CD4-positive, alpha-beta T cell (primary cell): ENCODE measurements around the gene ENKD1. TPM values are rescaled to one million over a fixed set of nuclear protein-coding genes. Genes with fewer than 3 reads are reported as not detected.

Experiments
- ATAC-seq: fragments of 200-7000 bp; cut with Tn5 transposase; one replicate; pipeline ENCODE4 v1.10.0; 2022; ENCODE audit warnings: mild to moderate bottlenecking; ENCODE audit not compliant: poor library complexity
- CTCF ChIA-PET: fragments of 350-600 bp; sonication (Branson Sonifier 250); formaldehyde crosslinking; loops from one replicate; lab custom pipeline; 2021; ENCODE audit warnings: antibody characterized with exemption, inconsistent platforms; lab: Charles Lee
- POLR2A ChIA-PET: fragments of 350-600 bp; sonication (Branson Sonifier 250); formaldehyde crosslinking; loops from one replicate; lab custom pipeline; 2021; ENCODE audit warnings: antibody characterized with exemption, inconsistent platforms; lab: Charles Lee
- DNase-seq, 14 experiments: peaks; one replicate each; pipeline ENCODE4 v3.0.0-alpha.2; 2013 to 2020; ENCODE audit warnings: mixed read lengths in 2 of 14
- H3K27ac ChIP-seq, 2 donors: one replicate each; pipeline versions ENCODE4 v1.5.1 to v1.7.0; 2013; ENCODE audit warnings: low read length in 2 of 2, low read depth in 1 of 2, mild to moderate bottlenecking in 1 of 2
- H3K27me3 ChIP-seq, 2 experiments: 1 replicate in 1 of 2; 2 replicates in 1 of 2; pipeline versions ENCODE4 v1.6.1 to v1.7.0; 2013; ENCODE audit warnings: low read length in 2 of 2, control low read depth in 1 of 2, mild to moderate bottlenecking in 1 of 2, moderate library complexity in 1 of 2; ENCODE audit not compliant: insufficient read depth in 2 of 2, control insufficient read depth in 1 of 2
- H3K36me3 ChIP-seq: one replicate; pipeline ENCODE4 v1.6.1; 2013; ENCODE audit warnings: low read length, control low read depth; ENCODE audit not compliant: insufficient read depth
- H3K4me1 ChIP-seq: one replicate; pipeline ENCODE4 v1.6.1; 2013; ENCODE audit warnings: low read length, control low read depth; ENCODE audit not compliant: insufficient read depth
- H3K4me3 ChIP-seq: one replicate; pipeline ENCODE4 v1.5.1; 2013; ENCODE audit warnings: mild to moderate bottlenecking, low read length, moderate library complexity
- H3K9me3 ChIP-seq, 2 experiments: 1 replicate in 1 of 2; 2 replicates in 1 of 2; pipeline versions ENCODE4 v1.6.1 to v1.7.0; 2013; ENCODE audit warnings: low read length in 2 of 2, mild to moderate bottlenecking in 2 of 2, control low read depth in 1 of 2, moderate library complexity in 1 of 2; ENCODE audit not compliant: control insufficient read depth in 1 of 2, insufficient read depth in 1 of 2
- H3K27ac Mint-ChIP-seq: one replicate; pipeline ENCODE4 v1.8.0; 2020; ENCODE audit warnings: mixed read lengths
- H3K27me3 Mint-ChIP-seq: one replicate; pipeline ENCODE4 v1.8.0; 2021; ENCODE audit warnings: mixed read lengths
- H3K36me3 Mint-ChIP-seq: one replicate; pipeline ENCODE4 v1.8.0; 2021; ENCODE audit warnings: low read depth, mixed read lengths
- H3K4me1 Mint-ChIP-seq: one replicate; pipeline ENCODE4 v1.8.0; 2021; ENCODE audit warnings: low read depth, mixed read lengths
- H3K4me3 Mint-ChIP-seq: one replicate; pipeline ENCODE4 v1.8.0; 2020; ENCODE audit warnings: mild to moderate bottlenecking, mixed read lengths
- H3K9me3 Mint-ChIP-seq: one replicate; pipeline ENCODE4 v1.8.0; 2020; ENCODE audit warnings: mixed read lengths
- intact Hi-C, 2 experiments: fragments of 100-400 bp; cut with DNase I in 1 of 2; cut with micrococcal nuclease in 1 of 2; formaldehyde crosslinking; loops; one replicate each; pipeline versions ENCODE4 v1.15.1 to v1.9.0; 2023 to 2025; cut with DNase I, micrococcal nuclease
- total RNA-seq, 174 experiments: library from RNA in 2 of 174; stranded (reverse) in 2 of 174; gene quantifications; one replicate each; pipeline ENCODE4 v1.2.3 and lab custom pipeline; 2021 to 2026
- TF ChIP-seq, protein P1 (sequence below): fragments of 200-600 bp; IDR thresholded peaks from one replicate; pipeline ENCODE4 v1.8.0; 2022; ENCODE audit warnings: antibody characterized with exemption, mild to moderate bottlenecking

The ENKD1 gene
- total RNA-seq, 2 experiments from 2014 or later = 2.0 to 3.5 TPM

DNA sequence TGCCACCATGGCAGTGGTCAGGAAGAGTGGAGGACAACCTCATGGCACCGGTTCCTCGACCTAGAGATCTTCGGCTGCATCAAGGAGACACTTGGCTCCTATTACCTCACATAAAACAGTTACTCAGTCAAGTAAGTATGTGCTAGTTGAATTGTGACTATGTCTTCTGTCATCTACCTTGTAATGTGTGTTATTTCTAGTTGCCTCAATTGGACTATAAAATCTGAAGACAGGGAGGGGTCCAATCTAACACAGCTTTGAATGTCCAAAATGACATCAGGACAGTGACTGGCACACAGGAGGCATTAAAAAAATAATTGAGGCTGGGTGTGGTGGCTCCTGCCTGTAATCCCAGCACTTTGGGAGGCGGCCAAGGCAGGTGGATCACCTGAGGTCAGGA lies 17.2 kb upstream of the ENKD1 start:
- H3K27ac ChIP-seq = no peak overlapping the region
- no peaks in the 10 kb centered on the region for H3K9me3 Mint-ChIP-seq
- H3K27ac Mint-ChIP-seq = peak overlapping the region; percentile 11
- DNase-seq = no peak
- H3K27me3 ChIP-seq = no peaks in the 10 kb centered on the region
- ATAC-seq = no peak
- peaks cover 17% of the 10 kb centered on the region for H3K4me1 ChIP-seq
- peaks cover 21% of the 10 kb centered on the region for H3K4me1 Mint-ChIP-seq
- peaks cover 22% of the 10 kb centered on the region for H3K36me3 Mint-ChIP-seq
- TF ChIP-seq, protein P1, sequence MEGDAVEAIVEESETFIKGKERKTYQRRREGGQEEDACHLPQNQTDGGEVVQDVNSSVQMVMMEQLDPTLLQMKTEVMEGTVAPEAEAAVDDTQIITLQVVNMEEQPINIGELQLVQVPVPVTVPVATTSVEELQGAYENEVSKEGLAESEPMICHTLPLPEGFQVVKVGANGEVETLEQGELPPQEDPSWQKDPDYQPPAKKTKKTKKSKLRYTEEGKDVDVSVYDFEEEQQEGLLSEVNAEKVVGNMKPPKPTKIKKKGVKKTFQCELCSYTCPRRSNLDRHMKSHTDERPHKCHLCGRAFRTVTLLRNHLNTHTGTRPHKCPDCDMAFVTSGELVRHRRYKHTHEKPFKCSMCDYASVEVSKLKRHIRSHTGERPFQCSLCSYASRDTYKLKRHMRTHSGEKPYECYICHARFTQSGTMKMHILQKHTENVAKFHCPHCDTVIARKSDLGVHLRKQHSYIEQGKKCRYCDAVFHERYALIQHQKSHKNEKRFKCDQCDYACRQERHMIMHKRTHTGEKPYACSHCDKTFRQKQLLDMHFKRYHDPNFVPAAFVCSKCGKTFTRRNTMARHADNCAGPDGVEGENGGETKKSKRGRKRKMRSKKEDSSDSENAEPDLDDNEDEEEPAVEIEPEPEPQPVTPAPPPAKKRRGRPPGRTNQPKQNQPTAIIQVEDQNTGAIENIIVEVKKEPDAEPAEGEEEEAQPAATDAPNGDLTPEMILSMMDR = no peak
- POLR2A ChIA-PET = no interaction called here
- H3K9me3 ChIP-seq = no peaks in the 10 kb centered on the region
- H3K4me3 ChIP-seq = no peak overlapping the region
- CTCF ChIA-PET = no interaction called here
- intact Hi-C loops = no loop called here
- H3K36me3 ChIP-seq = peaks cover 25% of the 10 kb centered on the region
- H3K27me3 Mint-ChIP-seq = no peaks in the 10 kb centered on the region
- H3K4me3 Mint-ChIP-seq = no peak overlapping the region

DNA sequence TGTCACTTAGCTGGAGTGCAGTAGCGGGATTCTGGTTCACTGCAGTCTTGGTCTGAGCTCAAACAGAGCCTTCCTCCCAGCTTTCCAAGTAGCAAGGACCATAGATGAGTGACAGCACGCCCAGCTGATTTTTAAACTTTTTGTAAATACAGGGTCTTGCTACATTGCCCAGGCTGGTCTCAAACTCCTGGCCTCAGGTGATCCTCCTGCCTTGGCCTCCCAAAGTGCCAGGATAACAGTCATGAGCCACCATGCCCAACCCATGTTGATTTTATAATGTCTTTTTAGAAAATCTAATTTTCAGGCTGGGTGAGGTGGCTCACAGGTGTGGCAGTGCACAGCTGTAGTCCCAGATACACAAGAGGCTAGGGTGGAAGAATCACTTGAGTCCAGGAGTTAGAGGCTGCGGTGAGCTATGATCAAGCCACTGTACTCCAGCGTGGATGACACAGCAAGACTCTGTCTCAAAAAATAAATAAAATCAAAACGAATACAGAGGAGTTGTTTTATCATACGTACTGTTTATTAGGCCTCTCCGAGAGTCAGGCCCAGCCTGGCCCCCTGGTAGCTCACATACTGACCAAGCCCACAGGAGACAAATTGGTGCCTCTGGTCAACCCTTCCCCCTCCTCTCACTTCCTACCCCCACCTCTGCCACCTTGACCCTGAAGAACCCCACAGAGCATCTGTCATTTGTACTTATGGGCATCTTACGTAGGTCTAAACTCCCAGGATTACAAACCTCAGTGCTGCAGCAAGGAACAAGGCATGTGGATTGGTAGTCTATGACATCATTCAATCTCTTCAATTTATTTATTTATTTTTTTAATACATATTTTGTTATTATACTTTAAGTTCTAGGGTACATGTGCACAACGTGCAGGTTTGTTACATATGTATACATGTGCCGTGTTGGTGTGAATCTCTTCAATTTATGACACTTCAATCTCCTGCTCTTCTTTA lies 13.7 kb upstream of the ENKD1 start:
- Histone ChIP-seq H3K27ac (no peak overlapping the region), H3K4me1 (peaks cover 8% of the 10 kb centered on the region), H3K9me3 (no peaks in the 10 kb centered on the region), H3K4me3 (no peak overlapping the region), H3K27me3 (no peaks in the 10 kb centered on the region), H3K36me3 (peaks cover 18% of the 10 kb centered on the region)
- TF ChIP-seq, protein P1 = no peak
- no peak overlapping the region for H3K27ac Mint-ChIP-seq
- intact Hi-C loops = no loop called here
- H3K4me1 Mint-ChIP-seq = peaks cover 10% of the 10 kb centered on the region
- ChIA-PET POLR2A (no interaction called here), CTCF (no interaction called here)
- peaks cover 15% of the 10 kb centered on the region for H3K36me3 Mint-ChIP-seq
- no peak overlapping the region for H3K4me3 Mint-ChIP-seq
- H3K27me3 Mint-ChIP-seq = no peaks in the 10 kb centered on the region
- DNase-seq = no peak
- no peaks in the 10 kb centered on the region for H3K9me3 Mint-ChIP-seq
- ATAC-seq = no peak

DNA sequence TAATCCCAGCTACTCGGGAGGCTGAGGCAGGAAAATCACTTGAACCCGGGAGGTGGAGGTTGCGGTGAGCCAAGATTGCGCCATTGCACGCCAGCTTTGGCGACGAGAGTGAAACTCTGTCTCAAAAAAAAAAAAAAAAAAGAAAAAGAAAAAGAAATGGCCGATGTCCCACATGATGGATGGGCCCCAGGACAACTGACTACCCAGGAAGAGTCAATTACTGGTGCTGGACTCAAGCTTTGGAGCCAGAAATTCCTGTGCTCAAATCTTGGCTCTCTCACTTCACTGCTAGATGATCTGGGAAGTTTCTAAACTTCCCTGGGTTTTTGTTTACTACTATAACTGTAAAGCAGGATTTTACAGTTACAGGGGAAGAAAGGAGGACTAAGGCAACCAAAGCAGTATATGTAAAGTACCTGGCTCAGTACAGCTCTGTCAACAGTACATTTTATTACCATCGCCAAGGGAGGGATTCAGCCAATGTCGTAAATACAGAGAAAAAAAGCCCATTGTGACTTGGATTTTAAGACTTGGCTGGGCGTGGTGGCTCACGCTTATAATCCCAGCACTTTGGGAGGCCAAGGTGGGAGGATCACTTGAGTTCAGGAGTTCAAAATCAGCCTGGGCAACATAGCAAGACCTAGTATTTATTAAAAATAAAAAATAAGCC lies 11.9 kb upstream of the ENKD1 start:
- Histone ChIP-seq H3K4me3 (no peak overlapping the region), H3K27ac (no peak overlapping the region), H3K4me1 (no peaks in the 10 kb centered on the region), H3K27me3 (no peaks in the 10 kb centered on the region), H3K9me3 (no peaks in the 10 kb centered on the region), H3K36me3 (peaks cover 9% of the 10 kb centered on the region)
- Mint-ChIP-seq H3K27ac (no peak overlapping the region), H3K36me3 (peaks cover 3% of the 10 kb centered on the region), H3K9me3 (no peaks in the 10 kb centered on the region), H3K4me3 (no peak overlapping the region), H3K4me1 (peaks cover under 1% of the 10 kb centered on the region), H3K27me3 (no peaks in the 10 kb centered on the region)
- TF ChIP-seq, protein P1 = no peak
- CTCF ChIA-PET = no interaction called here
- intact Hi-C loops = no loop called here
- DNase-seq (no peak), ATAC-seq (no peak)
- POLR2A ChIA-PET = interaction anchor here (1.5 kb wide), 1 partner anchor 848 kb away, joined by 3 read pairs; the partner anchor contains the start of gene NAE1
